ENCODE data around the gene LTBP1.
"Not testable (repeated sequence)": the region's sequence is repeated elsewhere in the genome, so short reads cannot be mapped to it uniquely, and the experiment has no call there.

LTBP1 gene

GRCh38 chr2:33158482-33159003, 211.8 kb downstream of the LTBP1 start:
- no peak for DNase-seq (ENCODE audit: low spot score)
- in situ Hi-C loops (cut with MboI; ENCODE audit: low sequenced_read_pairs, unreplicated experiment) = no loop called here
- TF ChIP-seq CTCF (IDR thresholded peaks at IDR 0.05; ENCODE audit: borderline replicate concordance, control extremely low read depth, extremely low read depth, insufficient read depth, missing control alignments) = no peak

GRCh38 chr2:33160191-33160590, 213.4 kb downstream of the LTBP1 start:
- in situ Hi-C loops (cut with MboI; ENCODE audit: low sequenced_read_pairs, unreplicated experiment) = no loop called here
- no peak for TF ChIP-seq CTCF (IDR thresholded peaks at IDR 0.05; ENCODE audit: borderline replicate concordance, control extremely low read depth, extremely low read depth, insufficient read depth, missing control alignments)
- DNase-seq (ENCODE audit: low spot score) = no peak

GRCh38 chr2:33166287-33166881, 219.6 kb downstream of the LTBP1 start:
- no peak for DNase-seq (ENCODE audit: low spot score)
- TF ChIP-seq CTCF (IDR thresholded peaks at IDR 0.05; ENCODE audit: borderline replicate concordance, control extremely low read depth, extremely low read depth, insufficient read depth, missing control alignments) = no peak
- in situ Hi-C loops (cut with MboI; ENCODE audit: low sequenced_read_pairs, unreplicated experiment) = no loop called here

GRCh38 chr2:33167622-33168245, 221.0 kb downstream of the LTBP1 start:
- in situ Hi-C loops (cut with MboI; ENCODE audit: low sequenced_read_pairs, unreplicated experiment) = no loop called here
- DNase-seq (ENCODE audit: low spot score) = no peak
- TF ChIP-seq CTCF (IDR thresholded peaks at IDR 0.05; ENCODE audit: borderline replicate concordance, control extremely low read depth, extremely low read depth, insufficient read depth, missing control alignments) = no peak

- DNase-seq (ENCODE audit: low spot score) = no peak
- TF ChIP-seq CTCF (IDR thresholded peaks at IDR 0.05; ENCODE audit: borderline replicate concordance, control extremely low read depth, extremely low read depth, insufficient read depth, missing control alignments) = no peak
- in situ Hi-C loops (cut with MboI; ENCODE audit: low sequenced_read_pairs, unreplicated experiment) = no loop called here
Observed at GRCh38 chr2:33168425-33168824, 221.7 kb downstream of the LTBP1 start.

GRCh38 chr2:33168922-33169321, 222.2 kb downstream of the LTBP1 start:
- no peak for DNase-seq (ENCODE audit: low spot score)
- TF ChIP-seq CTCF (IDR thresholded peaks at IDR 0.05; ENCODE audit: borderline replicate concordance, control extremely low read depth, extremely low read depth, insufficient read depth, missing control alignments) = no peak
- in situ Hi-C loops (cut with MboI; ENCODE audit: low sequenced_read_pairs, unreplicated experiment) = no loop called here

GRCh38 chr2:33170251-33170650, 223.5 kb downstream of the LTBP1 start:
- in situ Hi-C loops (cut with MboI; ENCODE audit: low sequenced_read_pairs, unreplicated experiment); DNase-seq (ENCODE audit: low spot score): not testable (repeated sequence)

Data from GM13976 (cell line).